H9 (cell line): ENCODE results near the gene BCL2L1. TPM values are rescaled to one million over a fixed set of nuclear protein-coding genes. Genes with fewer than 3 reads are reported as not detected.
A peak's percentile ranks its signal among the peaks of the same experiment; 100 is the strongest.

Experiments
- DNase-seq: peaks from one replicate; pipeline ENCODE4 v3.0.0-alpha.2; 2017
- H2AFZ ChIP-seq: one replicate; pipeline ENCODE4 v1.6.1; 2013; ENCODE audit warnings: mild to moderate bottlenecking, low read length, control low read depth, moderate library complexity
- H2AK5ac ChIP-seq: 2 replicates; pipeline ENCODE4 v1.6.1; 2013; ENCODE audit warnings: low read length, control low read depth, mixed read lengths; ENCODE audit not compliant: insufficient read length
- H2BK120ac ChIP-seq: one replicate; pipeline ENCODE4 v1.6.1; 2013; ENCODE audit warnings: low read depth, mild to moderate bottlenecking, low read length, control low read depth, inconsistent platforms; ENCODE audit not compliant: poor library complexity, severe bottlenecking
- H2BK12ac ChIP-seq: 2 replicates; pipeline ENCODE4 v1.6.1; 2013; ENCODE audit warnings: low read length, control low read depth, mixed read lengths, low read depth; ENCODE audit not compliant: insufficient read length
- H2BK15ac ChIP-seq: 2 replicates; pipeline ENCODE4 v1.6.1; 2013; ENCODE audit warnings: low read depth, low read length, control low read depth
- H2BK20ac ChIP-seq: one replicate; pipeline ENCODE4 v1.6.1; 2013; ENCODE audit warnings: low read depth, mild to moderate bottlenecking, low read length, control low read depth, inconsistent platforms; ENCODE audit not compliant: poor library complexity, severe bottlenecking
- H2BK5ac ChIP-seq: 2 replicates; pipeline ENCODE4 v1.6.1; 2013; ENCODE audit warnings: low read length, control low read depth, mixed read lengths; ENCODE audit not compliant: insufficient read length
- H3K14ac ChIP-seq: 2 replicates; pipeline ENCODE4 v1.6.1; 2013; ENCODE audit warnings: low read length, control low read depth; ENCODE audit not compliant: insufficient read depth
- H3K18ac ChIP-seq: 2 replicates; pipeline ENCODE4 v1.6.1; 2013; ENCODE audit warnings: low read depth, mild to moderate bottlenecking, mixed read lengths, low read length, control low read depth; ENCODE audit not compliant: insufficient read length
- H3K23ac ChIP-seq: 2 replicates; pipeline ENCODE4 v1.6.1; 2013; ENCODE audit warnings: low read length, control low read depth, mixed read lengths, low read depth; ENCODE audit not compliant: insufficient read length
- H3K23me2 ChIP-seq: 2 replicates; pipeline ENCODE4 v1.6.1; 2013; ENCODE audit warnings: low read depth, mild to moderate bottlenecking, mixed read lengths, low read length, control low read depth; ENCODE audit not compliant: insufficient read length, poor library complexity, severe bottlenecking
- H3K27ac ChIP-seq: 2 replicates; pipeline ENCODE4 v1.5.1; 2013; ENCODE audit warnings: low read length, control low read depth, mixed read lengths, low read depth; ENCODE audit not compliant: insufficient read length
- H3K27me3 ChIP-seq: 2 replicates; pipeline ENCODE4 v1.6.1; 2013; ENCODE audit warnings: low read length, control low read depth, inconsistent platforms; ENCODE audit not compliant: insufficient read depth
- H3K4ac ChIP-seq: 2 replicates; pipeline ENCODE4 v1.6.1; 2013; ENCODE audit warnings: low read depth, mild to moderate bottlenecking, control low read depth, inconsistent platforms, low read length, moderate library complexity
- H3K4me1 ChIP-seq: 2 replicates; pipeline ENCODE4 v1.6.1; 2013; ENCODE audit warnings: low read length, control low read depth, inconsistent platforms; ENCODE audit not compliant: insufficient read depth
- H3K4me2 ChIP-seq: 2 replicates; pipeline ENCODE4 v1.6.1; 2013; ENCODE audit warnings: low read length, control low read depth, mixed read lengths; ENCODE audit not compliant: insufficient read length, insufficient read depth
- H3K56ac ChIP-seq: 2 replicates; pipeline ENCODE4 v1.6.1; 2013; ENCODE audit warnings: low read depth, mild to moderate bottlenecking, mixed read lengths, low read length, control low read depth; ENCODE audit not compliant: insufficient read length
- H3K79me1 ChIP-seq: 2 replicates; pipeline ENCODE4 v1.6.1; 2013; ENCODE audit warnings: low read depth, mild to moderate bottlenecking, moderate library complexity, low read length, control low read depth, inconsistent platforms; ENCODE audit not compliant: insufficient read depth, poor library complexity, severe bottlenecking
- H3K79me2 ChIP-seq: 2 replicates; pipeline ENCODE4 v1.6.1; 2013; ENCODE audit warnings: low read length, control low read depth, inconsistent platforms; ENCODE audit not compliant: insufficient read depth
- H3K9ac ChIP-seq: 2 replicates; pipeline ENCODE4 v1.6.1; 2013; ENCODE audit warnings: low read length, control low read depth, mixed read lengths; ENCODE audit not compliant: insufficient read length; ENCODE audit errors: extremely low read depth
- H3K9me3 ChIP-seq: one replicate; pipeline ENCODE4 v1.6.1; 2013; ENCODE audit warnings: low read depth, low read length, inconsistent platforms; ENCODE audit not compliant: control insufficient read depth
- H3T11ph ChIP-seq: one replicate; pipeline ENCODE4 v1.6.1; 2013; ENCODE audit warnings: mild to moderate bottlenecking, low read length, control low read depth, inconsistent platforms
- H4K20me1 ChIP-seq: one replicate; pipeline ENCODE4 v1.6.1; 2013; ENCODE audit not compliant: control insufficient read depth, insufficient read length, insufficient read depth
- H4K5ac ChIP-seq: 2 replicates; pipeline ENCODE4 v1.6.1; 2013; ENCODE audit warnings: low read depth, mild to moderate bottlenecking, mixed read lengths, low read length, control low read depth; ENCODE audit not compliant: insufficient read length
- H4K8ac ChIP-seq: replicated peaks from 2 replicates; pipeline ENCODE4 v1.6.1; 2013; ENCODE audit warnings: low read length, control low read depth, mixed read lengths, low read depth; ENCODE audit not compliant: insufficient read length
- H4K91ac ChIP-seq: 2 replicates; pipeline ENCODE4 v1.6.1; 2013; ENCODE audit warnings: low read depth, mild to moderate bottlenecking, moderate library complexity, mixed read lengths, low read length, control low read depth; ENCODE audit not compliant: insufficient read length
- H3K27ac Mint-ChIP-seq, 3 experiments: 2 replicates in 2 of 3; 3 replicates in 1 of 3; pipeline ENCODE4 v1.8.0; 2020 to 2021; ENCODE audit warnings: mixed read lengths in 3 of 3, mild to moderate bottlenecking in 1 of 3, moderate library complexity in 1 of 3
- H3K27me3 Mint-ChIP-seq: 2 replicates; pipeline ENCODE4 v1.8.0; 2021; ENCODE audit warnings: low read depth, mild to moderate bottlenecking, moderate library complexity, mixed read lengths
- H3K36me3 Mint-ChIP-seq, 3 experiments: 2 replicates in 2 of 3; 3 replicates in 1 of 3; pipeline ENCODE4 v1.8.0; 2020 to 2021; ENCODE audit warnings: low read depth in 3 of 3, mixed read lengths in 3 of 3; ENCODE audit not compliant: insufficient read depth in 1 of 3
- H3K4me1 Mint-ChIP-seq, 2 experiments: 2 replicates each; pipeline ENCODE4 v1.8.0; 2020; ENCODE audit warnings: mixed read lengths in 2 of 2
- H3K4me3 Mint-ChIP-seq, 2 experiments: 2 replicates in 1 of 2; 3 replicates in 1 of 2; pipeline ENCODE4 v1.8.0; 2020 to 2021; ENCODE audit warnings: mild to moderate bottlenecking in 2 of 2, mixed read lengths in 2 of 2, moderate library complexity in 1 of 2
- H3K9me3 Mint-ChIP-seq, 2 experiments: 2 replicates in 1 of 2; 3 replicates in 1 of 2; pipeline ENCODE4 v1.8.0; 2020; ENCODE audit warnings: mild to moderate bottlenecking in 2 of 2, mixed read lengths in 2 of 2, moderate library complexity in 1 of 2
- WGBS: extraction: QIAGEN DNeasy Blood & Tissue Kit; methylation state at CpG from one replicate; pipeline ENCODE4 v1.1.7; 2013; ENCODE audit warnings: missing lambda C conversion rate, low lambda C conversion rate, mixed read lengths; ENCODE audit not compliant: insufficient read length; ENCODE audit errors: extremely low coverage; 5-methylcytosine and 5-hydroxymethylcytosine counted together
- total RNA-seq: library from RNA; stranded (reverse); gene quantifications from 2 replicates; pipeline ENCODE4 v1.2.1, GENCODE V29; 2021
- TF ChIP-seq, protein P1 (sequence below): fragments of 200-600 bp; sonication (generic); conservative IDR thresholded peaks from 3 replicates; pipeline ENCODE4 v1.8.0; 2021; ENCODE audit warnings: antibody characterized with exemption, mild to moderate bottlenecking

The BCL2L1 gene
- total RNA-seq, 1 experiment from 2014 or later, result 105 TPM

DNA sequence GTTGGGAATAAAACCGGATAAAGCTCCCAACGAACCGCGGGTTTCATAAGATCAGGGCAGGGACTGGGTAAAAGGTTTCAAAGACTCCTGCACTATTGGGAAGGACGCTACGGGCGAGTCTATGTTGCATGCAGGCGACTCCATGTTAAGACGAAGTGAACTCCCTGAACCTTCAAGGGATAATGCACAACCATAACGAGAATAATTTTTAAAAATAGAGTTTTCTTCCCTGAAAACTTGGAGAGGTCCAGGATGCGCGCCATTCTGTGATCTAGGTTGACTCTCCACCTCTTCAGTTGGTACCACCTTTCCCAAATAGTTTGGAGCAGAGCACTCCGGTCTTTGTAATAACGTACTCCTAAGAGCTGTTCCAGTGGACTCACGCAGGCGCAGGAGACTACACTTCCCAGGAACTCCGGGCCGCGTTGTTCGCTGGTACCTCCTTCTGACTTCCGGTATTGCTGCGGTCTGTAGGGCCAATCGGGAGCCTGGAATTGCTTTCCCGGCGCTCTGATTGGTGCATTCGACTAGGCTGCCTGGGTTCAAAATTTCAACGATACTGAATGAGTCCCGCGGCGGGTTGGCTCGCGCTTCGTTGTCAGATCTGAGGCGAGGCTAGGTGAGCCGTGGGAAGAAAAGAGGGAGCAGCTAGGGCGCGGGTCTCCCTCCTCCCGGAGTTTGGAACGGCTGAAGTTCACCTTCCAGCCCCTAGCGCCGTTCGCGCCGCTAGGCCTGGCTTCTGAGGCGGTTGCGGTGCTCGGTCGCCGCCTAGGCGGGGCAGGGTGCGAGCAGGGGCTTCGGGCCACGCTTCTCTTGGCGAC is 16.3 kb upstream of the BCL2L1 start, which contains the start of gene TPX2:
Gene TPX2, plus strand, starts transcription at position 562 of the 821 bp plus-strand sequence. CDS start 18,187 bp downstream, outside the sequence.
- Histone ChIP-seq H3K27ac (no peak within 1 kb of the TSS), H3K4ac (no peak within 1 kb of the TSS), H3K23ac (no peak within 1 kb of the TSS), H3K18ac (peak within 1 kb of the TSS; percentile 58), H4K5ac (no peak within 1 kb of the TSS), H4K8ac (no peak within 1 kb of the TSS), H2BK15ac (no peak within 1 kb of the TSS), H2AK5ac (no peak within 1 kb of the TSS), H3K4me2 (peak within 1 kb of the TSS; percentile 93), H4K91ac (no peak within 1 kb of the TSS), H3K27me3 (no peaks in the 10 kb centered on the region), H3K9me3 (no peaks in the 10 kb centered on the region), H2BK12ac (no peak within 1 kb of the TSS), H3K23me2 (peaks cover 8% of the 10 kb centered on the region), H2BK5ac (no peak within 1 kb of the TSS), H3K56ac (no peak within 1 kb of the TSS), H3K14ac (peak within 1 kb of the TSS; percentile 43; the same call in 1 of the 2 replicates), H2AFZ (peak within 1 kb of the TSS; percentile 84), H3K4me1 (no peaks in the 10 kb centered on the region), H3K79me1 (no peaks in the 10 kb centered on the region), H2BK120ac (no peak within 1 kb of the TSS), H4K20me1 (no peaks in the 10 kb centered on the region), H3K9ac (peak within 1 kb of the TSS; percentile 81), H2BK20ac (no peak within 1 kb of the TSS), H3T11ph (no peak within 1 kb of the TSS), H3K79me2 (peaks cover 14% of the 10 kb centered on the region; the same call in 1 of the 2 replicates)
- Mint-ChIP-seq H3K9me3 (no peaks in the 10 kb centered on the region; a peak in 1 of 5 replicates), H3K27ac (no peak within 1 kb of the TSS), H3K27me3 (no peaks in the 10 kb centered on the region), H3K4me1 (peaks cover 2 to 3% of the 10 kb centered on the region in 2 experiments; a peak in 2 of 4 replicates), H3K36me3 (peaks cover 3 to 21% (median 7%) of the 10 kb centered on the region in 3 experiments; a peak in 5 of 7 replicates), H3K4me3 (no peak within 1 kb of the TSS)
- no CpG with 5 or more reads among the region's 54 CpGs for WGBS
- DNase-seq, result peak; percentile 98
- TF ChIP-seq, protein P1, sequence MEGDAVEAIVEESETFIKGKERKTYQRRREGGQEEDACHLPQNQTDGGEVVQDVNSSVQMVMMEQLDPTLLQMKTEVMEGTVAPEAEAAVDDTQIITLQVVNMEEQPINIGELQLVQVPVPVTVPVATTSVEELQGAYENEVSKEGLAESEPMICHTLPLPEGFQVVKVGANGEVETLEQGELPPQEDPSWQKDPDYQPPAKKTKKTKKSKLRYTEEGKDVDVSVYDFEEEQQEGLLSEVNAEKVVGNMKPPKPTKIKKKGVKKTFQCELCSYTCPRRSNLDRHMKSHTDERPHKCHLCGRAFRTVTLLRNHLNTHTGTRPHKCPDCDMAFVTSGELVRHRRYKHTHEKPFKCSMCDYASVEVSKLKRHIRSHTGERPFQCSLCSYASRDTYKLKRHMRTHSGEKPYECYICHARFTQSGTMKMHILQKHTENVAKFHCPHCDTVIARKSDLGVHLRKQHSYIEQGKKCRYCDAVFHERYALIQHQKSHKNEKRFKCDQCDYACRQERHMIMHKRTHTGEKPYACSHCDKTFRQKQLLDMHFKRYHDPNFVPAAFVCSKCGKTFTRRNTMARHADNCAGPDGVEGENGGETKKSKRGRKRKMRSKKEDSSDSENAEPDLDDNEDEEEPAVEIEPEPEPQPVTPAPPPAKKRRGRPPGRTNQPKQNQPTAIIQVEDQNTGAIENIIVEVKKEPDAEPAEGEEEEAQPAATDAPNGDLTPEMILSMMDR, result peak; percentile 48; the same call in 2 of the 3 replicates
